GM18499 (cell line): ENCODE measurements around the gene KIFC3.
A peak's percentile ranks its signal among the peaks of the same experiment; 100 is the strongest.
"Not testable (repeated sequence)": the region's sequence is repeated elsewhere in the genome, so short reads cannot be mapped to it uniquely, and the experiment has no call there.

Experiments
- ATAC-seq: cut with Tn5 transposase; IDR thresholded peaks from one replicate; pipeline ENCODE4 v1.9.1; 2021; ENCODE audit warnings: moderate number of reproducible peaks; ENCODE audit not compliant: insufficient read depth, unreplicated experiment

KIFC3 gene

DNA sequence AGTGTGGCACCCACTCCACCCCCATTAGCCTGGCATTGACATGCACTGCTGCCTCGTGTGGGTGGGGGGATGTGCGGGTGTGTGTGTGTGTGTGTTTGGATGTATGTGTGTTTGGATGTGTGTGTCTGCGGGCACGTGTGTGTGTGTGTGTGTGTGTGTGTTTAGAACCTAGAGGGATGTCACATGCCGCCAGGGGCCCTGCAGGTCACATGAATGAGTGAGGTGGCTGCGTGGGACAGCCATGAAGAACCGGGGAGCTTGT, 57.7 kb downstream of the KIFC3 start:
- no peak for ATAC-seq

DNA sequence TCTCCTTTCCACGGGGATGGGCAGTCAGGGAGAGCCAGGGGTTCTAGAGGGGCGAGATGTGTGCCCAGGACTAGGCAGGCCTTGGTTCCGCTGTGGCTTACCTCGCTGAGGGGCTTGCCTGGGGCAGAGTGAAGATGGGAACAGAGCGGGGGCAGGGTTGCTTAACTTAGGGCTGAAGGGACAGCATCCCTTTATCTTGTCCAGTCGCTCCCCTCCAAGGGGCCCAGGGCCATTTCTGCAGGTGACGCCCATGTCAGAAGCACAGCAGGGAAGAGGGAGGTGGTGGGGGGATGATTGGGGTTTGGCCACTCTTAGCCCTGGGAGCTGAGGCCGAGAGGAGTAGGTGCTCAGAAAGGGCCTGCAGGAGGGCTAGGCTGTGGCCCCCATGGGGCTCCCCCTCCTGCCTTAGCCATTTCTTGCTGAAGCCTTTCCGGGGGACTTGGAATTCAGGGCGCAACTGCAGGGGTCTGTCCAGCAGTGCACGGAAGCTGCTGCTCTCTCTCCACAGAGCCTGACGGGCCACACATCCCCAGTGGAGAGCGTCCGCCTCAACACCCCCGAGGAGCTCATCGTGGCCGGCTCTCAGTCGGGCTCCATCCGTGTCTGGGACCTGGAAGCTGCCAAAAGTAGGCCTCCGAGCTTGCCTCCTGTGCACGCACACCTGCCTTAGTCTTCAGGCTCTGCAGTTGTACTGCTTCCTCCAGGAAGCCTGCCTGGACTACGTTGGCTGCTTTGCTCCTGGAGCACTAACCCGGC, 58.2 kb downstream of the KIFC3 start:
- ATAC-seq: no peak

DNA sequence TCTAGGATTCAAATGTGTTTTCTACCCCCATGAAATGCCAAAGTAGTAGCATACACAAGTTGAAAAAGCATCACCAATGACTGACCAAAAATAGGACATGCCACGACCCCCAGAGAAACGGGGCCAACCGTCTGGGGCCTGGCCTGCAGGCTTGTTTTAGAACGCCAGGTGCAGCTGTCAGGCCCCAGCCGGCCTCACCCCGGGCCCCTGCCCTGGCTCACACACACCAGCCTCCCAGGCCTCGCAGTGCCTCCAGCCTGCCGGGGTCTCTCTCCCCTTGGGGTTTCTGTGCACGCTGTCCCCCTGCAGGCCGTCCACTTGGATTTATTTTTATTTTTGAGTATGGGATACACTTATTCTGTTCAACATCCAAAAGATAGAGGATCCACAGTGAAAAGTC, 58.8 kb downstream of the KIFC3 start:
- no peak for ATAC-seq

DNA sequence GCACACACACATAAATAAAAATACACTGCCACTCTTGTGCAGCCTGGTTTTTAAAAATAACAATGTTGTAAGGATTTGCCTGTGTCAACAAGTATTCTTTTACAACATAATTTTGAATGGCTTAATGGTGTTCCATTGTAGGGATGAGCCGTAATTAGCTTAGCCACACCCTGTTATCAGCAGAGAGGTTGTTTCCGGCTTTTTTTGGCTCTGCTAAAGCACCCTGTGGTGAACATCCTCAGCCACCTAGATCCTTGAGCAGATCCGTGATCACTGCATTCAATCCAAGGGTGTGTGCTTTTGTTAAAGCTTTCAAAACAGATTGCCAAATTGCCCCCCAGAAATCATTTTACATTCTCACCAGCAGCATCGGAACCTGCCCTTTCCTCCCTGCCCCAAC, 59.7 kb downstream of the KIFC3 start:
- no peak for ATAC-seq

DNA sequence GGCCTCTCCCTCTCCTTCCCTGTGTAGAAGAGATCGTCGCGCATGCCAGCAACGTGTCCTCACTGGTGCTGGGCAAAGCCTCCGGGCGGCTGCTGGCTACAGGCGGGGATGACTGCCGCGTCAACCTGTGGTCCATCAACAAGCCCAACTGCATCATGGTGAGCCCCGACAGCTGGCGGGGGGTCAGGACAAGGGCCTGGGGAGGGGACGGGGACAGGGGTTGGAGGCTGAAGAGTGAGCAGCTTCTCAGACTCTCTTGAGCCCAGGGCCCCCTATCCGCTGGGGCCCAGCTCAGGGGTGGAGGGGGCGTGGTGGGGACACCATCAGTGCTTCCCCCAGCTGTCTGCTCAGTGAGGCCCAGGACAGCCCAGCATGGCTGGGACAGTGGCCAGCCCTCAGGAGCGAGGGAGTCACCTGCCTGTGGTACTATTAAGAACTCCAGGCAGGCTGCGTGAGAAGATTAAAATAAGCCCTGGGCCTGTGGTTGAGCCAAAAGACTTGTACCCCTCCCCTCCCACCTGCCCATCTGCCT, 60.6 kb downstream of the KIFC3 start:
- ATAC-seq: no peak

DNA sequence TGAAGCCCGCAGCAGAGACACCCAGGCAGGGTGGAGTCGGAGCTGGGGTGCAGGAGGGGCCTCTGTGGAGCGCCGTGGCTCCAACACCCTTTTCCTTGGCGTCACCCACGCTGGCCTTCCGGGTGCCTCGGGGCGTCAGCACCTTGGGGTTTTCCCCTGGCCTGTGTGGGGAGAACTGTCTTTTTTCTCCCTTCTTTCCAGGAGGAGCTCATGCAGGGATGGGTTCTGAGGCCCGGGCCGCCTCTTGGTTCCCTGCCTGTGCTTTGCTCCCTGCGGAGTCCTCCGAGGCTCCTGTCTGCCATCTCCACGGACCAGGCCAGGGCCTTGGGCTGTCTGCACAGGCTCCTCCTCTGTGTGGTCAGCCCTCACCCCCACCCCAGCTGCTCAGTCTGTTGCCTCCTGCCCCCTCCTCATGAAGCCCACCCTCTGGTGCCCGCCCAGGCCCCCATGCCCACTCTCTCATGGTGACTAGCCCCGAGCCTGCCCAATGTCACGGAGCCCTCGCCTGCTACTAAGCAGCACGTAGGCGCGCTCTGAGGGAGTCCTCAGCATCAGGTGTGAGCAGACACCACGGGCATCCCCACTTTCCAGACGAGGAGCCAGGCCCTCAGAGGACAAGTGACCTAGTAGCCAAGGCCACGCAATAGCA, 61.7 kb downstream of the KIFC3 start:
- no peak for ATAC-seq

DNA sequence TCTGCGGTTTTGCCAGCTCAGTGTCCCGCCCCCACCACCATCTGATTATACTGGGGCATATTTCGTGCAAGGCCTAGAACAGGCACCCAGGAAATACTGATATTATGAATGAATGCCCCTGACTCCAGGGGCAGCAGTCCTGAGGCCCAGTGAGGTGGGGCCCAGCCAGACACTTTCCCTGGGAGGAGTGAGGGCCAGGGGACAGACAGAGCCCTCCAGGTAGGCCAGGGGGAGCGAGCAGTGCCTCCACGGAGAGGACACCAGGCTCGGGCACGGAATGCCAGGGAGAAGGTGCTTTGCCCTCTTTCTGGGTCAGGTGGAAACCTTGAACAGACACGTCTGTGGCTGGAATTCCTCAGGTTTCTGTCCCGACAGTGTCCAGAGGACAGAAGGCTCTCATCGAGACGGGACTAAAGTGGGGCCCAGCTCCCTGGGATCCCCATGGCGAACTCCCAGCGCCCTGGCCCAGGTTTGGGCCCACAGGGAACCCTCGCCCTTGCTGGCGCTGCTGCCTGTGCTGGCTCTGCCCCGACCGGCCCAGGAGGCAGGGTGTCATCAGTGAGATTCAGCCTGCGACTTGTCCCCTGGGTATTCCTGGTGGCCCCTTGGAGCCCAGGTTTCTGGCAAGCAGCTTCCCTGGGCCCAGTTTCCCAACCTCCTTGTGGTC, 62.4 kb downstream of the KIFC3 start:
- ATAC-seq: no peak

DNA sequence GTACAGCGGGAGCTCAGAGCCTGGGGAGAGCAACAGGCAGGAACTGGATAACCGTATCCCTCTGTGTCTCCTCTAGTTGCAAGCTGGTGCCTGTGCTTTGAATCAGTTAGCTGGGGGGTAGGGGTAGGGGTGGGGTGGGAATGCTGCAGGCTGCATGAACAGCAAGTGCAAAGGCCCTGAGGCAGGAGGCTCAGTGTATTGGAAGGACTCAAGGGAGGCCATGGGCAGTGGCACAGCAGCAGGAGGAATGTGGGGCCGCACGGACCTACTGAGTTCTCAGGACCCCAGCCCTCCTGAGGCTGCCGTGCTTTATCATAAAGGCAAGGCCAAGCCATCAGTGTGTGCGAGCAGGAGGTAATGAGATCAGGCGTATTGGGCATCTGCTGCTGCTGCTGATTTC, 63.4 kb downstream of the KIFC3 start:
- no peak for ATAC-seq

DNA sequence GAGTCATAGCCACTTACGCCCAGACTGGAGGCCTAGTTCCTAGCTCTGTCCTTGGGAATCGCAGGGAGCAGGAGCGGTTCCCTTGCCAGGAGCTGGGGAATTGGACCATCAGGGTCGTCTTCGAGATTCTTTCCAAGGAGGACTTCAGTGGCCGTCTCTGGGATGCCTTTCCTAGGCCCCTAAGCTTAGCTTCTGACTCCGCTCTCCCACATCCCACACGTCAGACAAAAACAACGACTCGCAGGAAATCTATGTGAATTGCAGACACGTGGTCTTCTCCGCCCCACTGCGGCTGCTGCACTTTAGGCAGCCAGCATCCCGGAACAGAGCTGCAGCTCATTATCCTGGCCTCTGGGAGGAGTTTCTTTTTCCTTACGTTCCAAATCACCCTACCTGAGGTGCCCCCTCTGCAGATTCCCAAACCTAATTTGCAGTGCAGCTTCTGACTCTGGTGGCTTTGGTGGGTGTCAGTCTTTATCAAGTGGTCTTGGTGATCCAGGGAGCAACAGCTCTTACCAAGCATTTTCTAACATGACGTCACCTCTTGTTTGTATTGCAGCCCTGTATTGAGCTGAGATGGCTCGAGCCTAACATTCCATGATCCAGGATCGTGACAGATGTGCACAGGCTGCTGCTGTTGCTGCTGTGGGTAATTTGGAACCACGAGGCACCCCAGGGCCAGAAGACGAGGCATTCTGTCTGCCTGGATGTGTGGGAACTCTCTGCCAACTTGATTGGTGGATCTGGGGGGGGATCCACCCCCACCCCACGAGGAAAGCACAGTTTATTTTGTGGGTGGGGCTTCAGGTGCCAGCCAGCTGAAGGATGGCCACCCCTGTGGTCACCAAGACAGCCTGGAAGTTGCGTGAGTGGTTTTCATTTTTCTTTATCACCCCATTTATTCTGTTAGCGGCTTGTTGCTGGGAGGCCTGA, 65.6 kb downstream of the KIFC3 start:
- ATAC-seq: no peak

DNA sequence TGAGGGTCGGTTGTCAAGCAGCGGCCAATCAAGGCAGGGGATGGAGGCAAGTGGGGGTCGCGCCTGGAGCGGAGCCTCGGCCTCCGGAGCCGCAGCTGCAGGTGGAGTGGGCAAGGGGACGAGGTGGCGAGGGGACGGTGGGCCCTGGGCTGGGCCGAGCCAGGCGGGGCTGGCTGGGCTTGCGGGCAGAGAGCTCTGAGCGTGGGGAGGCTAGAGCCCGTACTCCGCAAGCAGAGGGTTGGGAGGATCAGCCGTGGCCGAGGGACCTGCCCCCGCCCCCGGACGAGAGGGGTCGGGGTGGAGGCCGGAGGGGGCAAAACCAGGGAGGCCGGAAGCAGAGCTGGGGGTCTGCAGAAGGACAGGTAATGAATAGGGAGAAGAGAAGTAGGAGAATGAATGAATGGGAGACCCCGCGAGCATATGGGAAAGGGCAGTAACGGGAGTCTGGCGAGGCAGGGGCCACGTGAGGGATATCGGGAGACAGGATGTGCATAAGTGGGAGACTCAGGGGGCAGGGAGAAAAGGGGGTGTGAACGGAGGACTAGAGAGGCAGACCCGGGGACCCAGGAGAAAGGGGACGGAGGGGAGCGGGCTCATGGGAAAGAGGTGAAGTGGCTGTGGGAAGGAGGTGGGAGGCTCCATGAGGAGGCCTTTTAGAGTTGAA, 66.4 kb downstream of the KIFC3 start, which contains the start of gene KATNB1:
Gene KATNB1, plus strand, starts transcription at position 16 of the 664 bp plus-strand sequence. CDS start 1,474 bp downstream, outside the sequence.
- ATAC-seq: no peak

DNA sequence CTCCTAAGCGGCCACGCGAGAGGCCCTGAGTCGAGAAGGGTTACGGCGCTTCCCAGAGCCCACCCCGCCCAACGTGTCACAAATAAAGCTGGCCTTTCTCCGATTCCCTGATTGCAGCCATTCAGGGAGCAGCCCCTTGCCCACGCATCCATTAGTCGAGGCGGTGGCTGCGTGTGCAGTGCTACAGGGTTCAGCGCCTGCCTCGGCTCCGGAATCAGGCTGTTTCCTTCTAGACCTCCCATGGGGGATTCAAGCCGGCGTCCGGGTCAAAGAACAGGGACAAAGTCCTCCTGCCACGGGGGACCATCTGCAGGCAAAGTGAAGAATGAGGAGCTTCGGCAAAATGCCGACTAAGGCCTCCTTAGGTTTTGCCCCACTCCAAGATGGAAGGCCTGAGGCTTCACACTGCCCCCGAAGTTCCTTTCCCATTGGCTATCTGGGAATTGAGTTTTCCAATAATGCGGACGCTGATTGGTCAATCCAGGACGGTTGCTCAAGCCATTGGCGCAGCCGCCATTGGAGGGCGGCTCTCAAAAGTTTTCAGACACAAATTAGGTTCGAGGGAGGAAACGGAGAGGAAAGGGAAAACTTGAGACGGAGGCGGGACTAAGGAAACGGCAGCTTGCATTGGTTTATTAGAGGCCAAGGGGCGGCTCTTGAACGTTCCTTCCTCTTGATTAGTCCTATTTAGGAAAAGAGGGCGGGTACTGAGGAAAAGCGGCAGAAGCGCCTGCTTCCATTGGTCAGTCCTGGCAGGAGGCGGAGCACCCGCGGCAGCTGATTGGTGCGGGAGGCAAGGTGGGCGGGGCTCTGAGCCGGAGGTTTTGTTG, 67.2 kb downstream of the KIFC3 start:
- ATAC-seq: peak; percentile 87

DNA sequence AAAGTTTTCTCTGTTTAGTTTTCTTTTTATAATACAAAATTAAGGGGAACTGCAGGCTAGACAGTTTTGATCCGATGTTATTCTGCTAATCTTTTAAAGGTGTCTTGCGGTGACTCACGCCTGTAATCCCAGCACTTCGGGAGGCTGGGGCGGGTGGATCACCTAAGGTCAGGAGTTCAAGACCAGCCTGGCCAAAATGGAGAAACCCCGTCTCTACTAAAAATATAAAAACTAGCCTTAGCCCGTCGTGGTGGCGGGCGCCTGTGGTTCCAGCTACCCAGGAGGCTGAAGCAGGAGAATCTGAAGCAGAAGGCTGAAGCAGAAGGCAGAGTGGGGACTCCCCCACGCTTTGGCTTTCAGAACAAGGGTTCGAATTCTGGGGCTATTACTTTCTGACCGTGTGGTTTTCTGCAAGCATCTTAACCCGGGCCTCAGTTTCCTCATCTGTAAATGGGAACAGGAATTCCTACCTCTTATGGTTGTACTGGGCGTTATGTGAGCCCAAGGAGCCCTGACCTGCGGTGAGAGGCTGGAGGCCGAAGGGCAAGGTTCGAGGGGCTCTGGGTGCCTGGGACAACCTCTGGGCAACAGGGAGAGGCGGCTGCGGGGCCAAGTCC, 67.9 kb downstream of the KIFC3 start:
- no peak for ATAC-seq

DNA sequence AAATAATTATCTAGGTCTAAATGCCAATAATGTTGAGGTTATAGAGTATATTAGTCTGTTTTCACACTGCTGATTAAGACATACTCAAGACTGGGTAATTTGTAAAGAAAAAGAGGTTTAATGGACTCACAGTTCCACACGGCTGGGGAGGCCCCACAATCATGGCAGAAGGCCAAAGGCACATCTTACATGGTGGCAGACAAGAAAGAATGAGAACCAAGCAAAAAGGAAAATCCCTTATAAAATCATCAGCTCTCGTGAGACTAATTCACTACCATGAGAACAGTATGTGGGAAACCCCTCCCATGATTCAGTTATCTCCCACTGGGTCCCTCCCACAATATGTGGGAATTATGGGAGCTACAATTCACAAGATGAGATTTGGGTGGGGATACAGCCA, 69.6 kb downstream of the KIFC3 start:
- ATAC-seq: no peak

DNA sequence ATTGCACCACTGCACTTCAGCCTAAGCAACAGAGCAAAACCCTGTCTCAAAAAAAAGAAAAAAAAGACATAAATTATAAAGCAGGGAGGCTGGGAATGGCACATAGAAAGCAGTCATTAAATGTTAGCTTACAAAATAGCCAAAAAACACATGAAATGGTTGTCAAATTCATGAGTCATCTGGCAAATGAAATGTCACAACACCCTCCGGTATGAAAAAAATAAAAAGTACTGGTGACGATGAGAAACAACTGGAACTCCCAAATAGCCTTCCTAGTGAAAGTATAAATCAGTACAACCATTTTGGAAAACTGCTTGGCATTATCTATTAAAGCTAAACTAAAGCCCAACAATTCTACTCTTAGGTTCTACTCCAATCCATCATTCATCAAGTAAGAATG, 70.3 kb downstream of the KIFC3 start:
- no peak for ATAC-seq

DNA sequence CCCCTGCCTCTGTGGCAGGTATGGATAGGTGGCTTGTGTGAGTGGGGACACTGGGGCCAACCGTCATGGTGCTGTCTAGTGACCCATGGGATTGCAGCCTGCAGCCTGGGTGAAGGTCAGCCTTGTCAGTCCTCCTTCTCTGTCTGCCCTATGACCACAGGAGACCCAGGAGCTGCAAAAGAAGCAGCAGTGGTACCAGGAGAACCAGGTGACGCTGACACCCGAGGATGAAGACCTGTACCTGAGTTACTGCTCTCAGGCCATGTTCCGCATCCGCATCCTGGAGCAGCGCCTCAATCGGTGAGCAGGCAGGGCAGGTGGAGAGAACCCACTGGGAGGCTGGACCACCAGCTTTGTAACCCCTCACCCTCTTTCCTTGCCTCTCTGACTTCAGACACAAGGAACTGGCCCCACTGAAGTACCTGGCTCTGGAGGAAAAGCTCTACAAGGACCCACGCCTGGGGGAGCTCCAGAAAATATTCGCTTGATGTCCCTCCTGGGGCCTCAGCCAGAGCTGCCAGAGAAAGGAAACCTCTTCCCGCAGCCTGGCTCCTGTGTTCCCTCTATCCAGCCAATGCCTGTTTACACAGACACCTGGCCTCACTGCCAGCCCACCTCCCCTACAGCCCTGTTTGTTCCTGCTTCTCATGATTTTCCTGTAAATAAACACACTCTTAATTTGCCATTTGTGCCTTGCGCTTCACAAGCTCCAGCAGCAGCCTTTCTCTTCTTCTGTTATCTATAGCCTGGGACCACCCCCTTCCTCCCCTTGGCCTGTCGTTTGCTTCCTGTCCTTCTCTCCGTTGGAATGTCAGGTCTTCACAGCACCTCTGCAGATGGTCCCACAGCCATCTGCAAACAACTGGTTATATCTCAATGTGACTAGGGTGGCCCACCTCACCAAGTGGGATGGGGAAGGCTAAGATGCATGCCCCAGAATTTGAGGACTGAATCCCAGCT, 71.2 kb downstream of the KIFC3 start:
- ATAC-seq: no peak

DNA sequence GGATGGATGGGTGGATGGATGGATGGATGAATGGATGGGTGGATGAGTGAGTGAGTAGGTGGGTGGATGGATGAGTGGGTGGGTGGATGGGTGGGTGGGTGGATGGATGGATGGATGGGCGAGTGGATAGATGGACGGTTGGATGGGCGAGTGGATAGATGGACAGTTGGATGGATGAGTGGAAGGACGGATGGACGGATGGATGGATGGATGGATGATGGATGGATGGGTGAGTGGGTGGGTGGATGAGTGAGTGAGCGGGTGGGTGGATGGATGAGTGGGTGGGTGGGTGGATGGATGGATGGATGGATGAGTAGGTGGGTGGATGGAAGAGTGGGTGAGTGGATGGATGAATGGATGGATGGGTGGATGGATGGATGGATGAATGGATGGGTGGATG, 72.4 kb downstream of the KIFC3 start:
- ATAC-seq: not testable (repeated sequence)

DNA sequence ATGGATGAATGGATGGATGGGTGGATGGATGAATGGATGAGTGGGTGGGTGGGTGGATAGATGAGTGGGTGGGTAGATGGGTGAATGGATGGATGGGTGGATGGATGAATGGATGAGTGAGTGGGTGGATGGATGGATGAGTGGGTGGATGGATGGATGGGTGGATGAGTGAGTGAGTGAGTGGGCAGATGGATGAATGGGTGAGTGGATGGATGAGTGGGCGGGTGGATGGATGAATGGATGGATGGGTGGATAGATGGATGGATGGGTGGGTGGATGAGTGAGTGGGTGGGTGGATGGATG, 73.2 kb downstream of the KIFC3 start:
- ATAC-seq: no peak
